Mucosa of descending colon (tissue), 3 donors: ENCODE data around the gene ZNF764. TPM values are rescaled to one million over a fixed set of nuclear protein-coding genes. Genes with fewer than 3 reads are reported as not detected.

Source experiments
- ATAC-seq: fragments of 200-7000 bp; cut with Tn5 transposase; one replicate; pipeline ENCODE4 v1.9.1; 2020; ENCODE audit warnings: mild to moderate bottlenecking, moderate library complexity
- DNase-seq, 3 donors: peaks; one replicate each; pipeline ENCODE4 v3.0.0-alpha.2; 2020
- H3K36me3 ChIP-seq: fragments of 200-600 bp; one replicate; pipeline ENCODE4 v1.8.0; 2021; ENCODE audit warnings: low read depth, mild to moderate bottlenecking
- H3K4me1 ChIP-seq: fragments of 200-600 bp; one replicate; pipeline ENCODE4 v1.8.0; 2021; ENCODE audit warnings: low read depth, mild to moderate bottlenecking
- H3K4me3 ChIP-seq: fragments of 200-600 bp; one replicate; pipeline ENCODE4 v1.8.0; 2021; ENCODE audit warnings: mild to moderate bottlenecking
- H3K9me3 ChIP-seq: fragments of 200-600 bp; one replicate; pipeline ENCODE4 v1.8.0; 2021; ENCODE audit warnings: mild to moderate bottlenecking
- intact Hi-C, 2 donors: fragments of 100-400 bp; cut with DNase I in 1 of 2; cut with micrococcal nuclease in 1 of 2; formaldehyde crosslinking; loops; one replicate each; pipeline versions ENCODE4 v1.11.0 to v1.11.1; 2022; cut with DNase I, micrococcal nuclease
- total RNA-seq, 3 donors: library from RNA; stranded (reverse); fragmentation: NEBNext Ultra II Directional in 2 of 3; extraction: Animal tissue kit (Norgen Biotek cat#: 25700) in 2 of 3; gene quantifications; one replicate each; pipeline versions ENCODE4 v1.2.1 to v1.2.4, GENCODE V29; 2021 to 2023
- TF ChIP-seq, protein P1 (sequence below): fragments of 200-600 bp; IDR thresholded peaks from one replicate; pipeline ENCODE4 v1.8.0; 2022; ENCODE audit warnings: antibody characterized with exemption, mild to moderate bottlenecking
- donor health status: DM: no; HTN: no; CAD: no; lungs with moderate emphysema.
- donor health status: DM: no; HTN: no; CAD: no.
- donor health status: DM: no; HTN: yes; CAD: no.

ZNF764 gene
- total RNA-seq, 3 donors from 2014 or later: 11.2 to 20.2 (median 12.7) TPM

GRCh38 chr16:30565526-30565925, 7.4 kb upstream of the ZNF764 start:
- no peaks in the 10 kb centered on the region for H3K36me3 ChIP-seq
- ATAC-seq (no peak), DNase-seq (no peak)
- intact Hi-C loops: no loop called here
- no peaks in the 10 kb centered on the region for H3K9me3 ChIP-seq
- no peak overlapping the region for H3K4me3 ChIP-seq
- TF ChIP-seq, protein P1, sequence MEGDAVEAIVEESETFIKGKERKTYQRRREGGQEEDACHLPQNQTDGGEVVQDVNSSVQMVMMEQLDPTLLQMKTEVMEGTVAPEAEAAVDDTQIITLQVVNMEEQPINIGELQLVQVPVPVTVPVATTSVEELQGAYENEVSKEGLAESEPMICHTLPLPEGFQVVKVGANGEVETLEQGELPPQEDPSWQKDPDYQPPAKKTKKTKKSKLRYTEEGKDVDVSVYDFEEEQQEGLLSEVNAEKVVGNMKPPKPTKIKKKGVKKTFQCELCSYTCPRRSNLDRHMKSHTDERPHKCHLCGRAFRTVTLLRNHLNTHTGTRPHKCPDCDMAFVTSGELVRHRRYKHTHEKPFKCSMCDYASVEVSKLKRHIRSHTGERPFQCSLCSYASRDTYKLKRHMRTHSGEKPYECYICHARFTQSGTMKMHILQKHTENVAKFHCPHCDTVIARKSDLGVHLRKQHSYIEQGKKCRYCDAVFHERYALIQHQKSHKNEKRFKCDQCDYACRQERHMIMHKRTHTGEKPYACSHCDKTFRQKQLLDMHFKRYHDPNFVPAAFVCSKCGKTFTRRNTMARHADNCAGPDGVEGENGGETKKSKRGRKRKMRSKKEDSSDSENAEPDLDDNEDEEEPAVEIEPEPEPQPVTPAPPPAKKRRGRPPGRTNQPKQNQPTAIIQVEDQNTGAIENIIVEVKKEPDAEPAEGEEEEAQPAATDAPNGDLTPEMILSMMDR: no peak
- peaks cover 25% of the 10 kb centered on the region for H3K4me1 ChIP-seq

DNA sequence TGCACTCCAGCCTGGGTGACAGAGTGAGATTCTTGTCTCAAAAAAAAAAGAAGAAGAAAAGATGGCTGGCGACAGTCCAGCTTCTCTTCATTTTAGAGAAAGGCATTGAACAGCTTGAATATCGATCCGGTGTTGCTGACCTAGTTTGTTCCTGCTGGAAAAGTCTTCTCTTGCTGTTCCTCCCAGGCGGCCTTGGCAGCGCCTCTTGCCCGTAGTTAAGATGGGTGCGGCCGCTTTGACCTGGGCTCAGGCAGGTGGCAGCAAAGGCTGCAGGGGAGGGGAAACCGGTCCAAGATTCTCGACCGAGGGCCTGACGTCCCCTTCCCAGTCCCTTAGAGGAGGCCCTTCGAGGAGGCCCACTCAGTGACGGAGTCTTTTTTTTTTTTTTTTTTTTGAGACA, 3.8 kb upstream of the ZNF764 start:
- H3K9me3 ChIP-seq: no peaks in the 10 kb centered on the region
- ATAC-seq (peak; percentile 26), DNase-seq (peak; percentile 70 to 79 (median 73))
- intact Hi-C loops: no loop called here
- TF ChIP-seq, protein P1: no peak
- peaks cover 9% of the 10 kb centered on the region for H3K4me1 ChIP-seq
- no peak overlapping the region for H3K4me3 ChIP-seq
- no peaks in the 10 kb centered on the region for H3K36me3 ChIP-seq

DNA sequence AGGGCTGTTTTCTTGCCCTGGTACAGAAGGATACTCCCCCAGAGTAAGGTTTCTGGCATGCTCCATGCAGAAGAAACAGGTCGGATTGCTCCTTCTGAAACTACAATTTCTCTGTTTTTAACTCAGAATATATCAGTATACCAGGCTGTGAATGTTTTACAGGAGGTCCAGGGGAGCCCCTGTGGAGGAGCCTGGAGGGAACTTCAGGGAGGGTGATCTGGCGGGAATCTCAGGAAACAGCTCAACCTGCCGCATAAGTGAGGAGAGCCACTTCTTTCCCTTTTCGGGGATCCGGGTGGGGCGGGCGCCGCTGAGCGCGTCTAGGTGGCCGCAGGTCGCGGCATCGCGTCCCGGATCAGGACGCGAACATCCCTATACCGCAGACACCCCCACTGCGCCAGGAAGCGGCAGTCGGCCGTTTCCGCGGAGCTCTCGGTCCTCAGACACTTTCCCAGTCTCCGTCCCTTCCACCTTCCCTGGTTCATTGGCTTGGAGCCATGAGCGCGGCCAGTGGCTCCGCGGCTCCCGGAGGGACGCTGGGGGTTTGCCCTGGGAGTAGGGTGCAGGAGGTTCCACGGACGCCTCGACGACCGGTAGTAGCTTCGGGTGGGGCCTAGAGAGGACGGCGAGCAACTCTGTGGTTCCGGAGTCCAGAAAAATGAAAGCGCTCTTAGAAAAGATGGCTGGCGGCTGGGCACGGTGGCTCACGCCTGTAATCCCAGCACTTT, 3.1 kb upstream of the ZNF764 start:
- TF ChIP-seq, protein P1: no peak
- no peaks in the 10 kb centered on the region for H3K9me3 ChIP-seq
- H3K36me3 ChIP-seq: no peaks in the 10 kb centered on the region
- peaks cover 16% of the 10 kb centered on the region for H3K4me1 ChIP-seq
- ATAC-seq (peak; percentile 3), DNase-seq (peak; percentile 47 to 69 (median 69))
- H3K4me3 ChIP-seq: no peak overlapping the region
- intact Hi-C loops: no loop called here

DNA sequence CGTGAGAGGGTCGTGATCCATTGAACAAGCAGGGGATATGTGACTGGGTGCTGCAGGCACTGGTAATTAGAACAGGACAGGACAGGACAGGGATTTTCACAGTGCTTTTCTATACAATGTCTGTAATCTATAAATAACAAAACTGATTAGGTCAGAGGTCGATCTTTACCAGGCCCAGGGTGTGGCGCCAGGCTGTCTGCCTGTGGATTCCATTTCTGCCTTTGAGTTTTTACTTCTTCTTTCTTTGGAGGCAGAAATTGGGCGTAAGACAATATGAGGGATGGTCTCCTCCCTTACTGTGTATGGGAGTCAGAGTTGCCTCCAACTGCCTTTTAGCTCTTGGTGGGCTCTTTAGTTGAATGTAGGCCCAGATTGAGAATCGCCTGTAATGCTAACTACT, 1.5 kb upstream of the ZNF764 start:
- TF ChIP-seq, protein P1: no peak
- H3K9me3 ChIP-seq: no peaks in the 10 kb centered on the region
- no peak overlapping the region for H3K4me3 ChIP-seq
- ATAC-seq (no peak), DNase-seq (no peak)
- H3K4me1 ChIP-seq: peaks cover 22% of the 10 kb centered on the region
- intact Hi-C loops: no loop called here
- peaks cover 4% of the 10 kb centered on the region for H3K36me3 ChIP-seq

DNA sequence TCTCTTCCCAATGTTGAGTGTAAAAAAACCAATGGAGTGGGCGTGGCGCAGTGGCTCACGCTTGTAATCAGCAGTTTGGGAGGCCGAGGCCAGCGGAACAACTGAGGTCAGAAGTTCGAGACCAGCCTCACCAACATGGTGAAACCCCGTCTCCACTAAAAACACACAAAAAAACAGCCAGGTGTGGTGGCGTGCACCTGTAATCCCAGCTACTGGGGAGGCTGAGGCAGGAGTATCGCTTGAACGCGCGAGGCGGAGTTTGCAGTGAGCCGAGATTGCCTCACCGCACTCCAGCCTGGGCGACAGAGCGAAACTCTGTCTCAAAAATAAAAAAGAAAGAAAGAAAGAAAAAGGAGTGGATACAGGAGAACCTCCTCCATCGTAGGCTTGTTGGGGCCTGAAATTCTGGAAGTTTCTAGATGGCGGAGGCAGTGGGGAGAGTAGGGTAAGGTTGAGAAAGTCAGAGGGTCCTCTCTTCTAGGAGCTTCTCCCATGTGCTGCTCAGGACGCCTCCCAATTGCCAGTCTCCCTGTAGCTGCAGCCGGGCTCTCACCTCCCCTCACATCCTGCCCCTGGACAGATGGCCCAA, 709 bp upstream of the ZNF764 start:
- no peak for DNase-seq
- TF ChIP-seq, protein P1: no peak
- intact Hi-C loops: no loop called here

More for the DNA sequence above, 709 bp upstream of the ZNF764 start:
- H3K36me3 ChIP-seq: peaks cover 4% of the 10 kb centered on the region
- H3K9me3 ChIP-seq: no peaks in the 10 kb centered on the region
- no peak for ATAC-seq
- no peak overlapping the region for H3K4me3 ChIP-seq
- H3K4me1 ChIP-seq: peaks cover 24% of the 10 kb centered on the region
